Urothelium cell line (cell line): ENCODE results near the gene EPHB6.
A peak's percentile ranks its signal among the peaks of the same experiment; 100 is the strongest.

ENCODE experiments used
- DNase-seq: peaks from one replicate; pipeline ENCODE4 v3.0.0; 2011; ENCODE audit warnings: low spot score, mixed read lengths
- FAIRE-seq: peaks from 2 replicates; lab custom pipeline; 2011; peaks lifted over from hg19 to GRCh38; lab: Jason Lieb, UNC

The EPHB6 gene

DNA sequence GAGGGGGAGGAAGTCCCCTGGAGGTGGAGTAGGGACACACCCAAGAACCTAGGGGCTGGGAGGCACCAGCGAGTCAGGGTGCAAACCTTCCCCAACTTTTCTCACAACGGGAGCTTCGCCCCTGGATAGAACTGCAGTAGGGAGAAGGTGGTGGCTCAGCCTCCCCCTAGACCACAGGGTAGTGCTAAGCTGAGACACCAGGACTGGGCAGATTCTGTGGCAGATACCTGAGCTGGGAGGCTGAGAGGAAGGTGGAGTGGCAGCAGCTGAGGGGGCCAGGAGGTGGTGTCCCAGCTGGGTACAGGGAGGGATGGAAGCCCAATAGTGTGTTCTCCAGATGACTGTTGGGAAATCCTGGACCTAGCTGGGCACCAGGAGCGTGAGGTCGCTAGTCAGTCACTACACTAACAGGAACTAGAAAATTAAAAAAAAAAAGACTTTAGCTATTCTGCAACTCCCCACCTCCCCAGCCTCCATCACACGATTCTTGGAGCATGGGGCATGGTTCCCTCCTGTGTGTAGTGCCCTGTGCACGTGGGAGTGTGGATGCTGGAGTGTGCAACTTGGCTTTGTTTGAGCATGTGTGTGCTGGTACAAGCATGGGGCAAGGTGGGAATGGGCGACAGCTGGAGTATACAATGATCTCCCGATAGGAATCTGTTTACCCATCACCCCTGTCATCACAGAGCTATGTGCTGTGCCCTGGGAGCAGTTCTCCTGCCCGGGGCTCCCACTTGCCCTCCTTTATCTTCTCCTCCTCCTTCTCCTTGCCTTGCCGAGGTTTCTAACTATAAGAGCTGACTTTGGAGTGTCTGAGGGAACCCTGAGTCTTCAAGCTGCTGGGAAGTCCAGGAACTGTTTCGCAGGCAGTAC, 39.5 kb downstream of the EPHB6 start:
- DNase-seq (no peak), FAIRE-seq (no peak)

DNA sequence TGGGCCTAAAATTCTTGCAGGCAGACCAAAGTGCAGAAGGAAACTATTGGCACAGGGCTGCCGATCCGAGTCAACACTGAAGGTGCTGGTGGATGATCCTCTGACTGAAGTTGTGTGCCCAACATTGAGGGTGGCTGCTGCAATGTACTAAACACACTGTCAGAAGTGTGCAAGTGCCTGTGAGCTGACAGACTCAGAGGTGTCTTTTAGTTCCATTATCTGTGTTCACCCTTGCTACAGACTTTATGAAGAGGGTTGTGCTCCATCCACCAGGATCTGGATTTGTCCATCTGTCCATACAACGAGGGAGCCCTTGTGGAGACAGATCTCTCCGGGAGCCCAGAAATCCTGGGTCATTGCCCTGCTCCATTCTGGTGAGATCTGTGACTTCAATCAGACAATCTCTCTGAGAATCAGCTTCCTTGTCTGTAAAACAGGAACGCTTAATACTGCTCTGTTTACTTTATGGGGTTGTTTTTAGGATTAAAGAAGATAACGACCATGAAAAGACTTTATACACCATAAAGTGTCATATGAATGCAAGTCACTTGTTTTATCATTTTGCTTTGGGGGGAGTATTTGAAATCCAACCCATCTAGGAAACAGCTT, 40.2 kb downstream of the EPHB6 start:
- no peak for FAIRE-seq

DNA sequence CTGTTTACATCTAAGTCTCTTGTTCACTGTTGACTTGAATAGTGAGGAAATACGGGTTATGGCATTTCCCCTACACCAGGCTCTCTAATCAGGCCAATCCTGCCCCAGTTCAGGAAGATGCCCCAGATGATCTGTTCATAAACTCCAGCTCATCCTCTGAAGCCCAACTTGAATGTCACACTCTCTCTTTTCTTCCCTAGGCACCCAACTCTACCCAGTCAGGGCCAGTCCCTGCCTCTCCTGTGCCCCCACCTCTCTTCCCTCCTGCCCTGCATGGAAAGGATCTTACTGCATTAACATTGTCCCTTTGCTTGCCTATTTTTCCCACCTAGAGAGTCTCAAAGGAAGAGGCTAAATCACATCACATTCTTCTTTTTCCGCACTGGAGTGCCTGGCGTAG, 41.3 kb downstream of the EPHB6 start:
- DNase-seq (no peak), FAIRE-seq (no peak)

More for the DNA sequence above, 40.2 kb downstream of the EPHB6 start:
- no peak for DNase-seq

DNA sequence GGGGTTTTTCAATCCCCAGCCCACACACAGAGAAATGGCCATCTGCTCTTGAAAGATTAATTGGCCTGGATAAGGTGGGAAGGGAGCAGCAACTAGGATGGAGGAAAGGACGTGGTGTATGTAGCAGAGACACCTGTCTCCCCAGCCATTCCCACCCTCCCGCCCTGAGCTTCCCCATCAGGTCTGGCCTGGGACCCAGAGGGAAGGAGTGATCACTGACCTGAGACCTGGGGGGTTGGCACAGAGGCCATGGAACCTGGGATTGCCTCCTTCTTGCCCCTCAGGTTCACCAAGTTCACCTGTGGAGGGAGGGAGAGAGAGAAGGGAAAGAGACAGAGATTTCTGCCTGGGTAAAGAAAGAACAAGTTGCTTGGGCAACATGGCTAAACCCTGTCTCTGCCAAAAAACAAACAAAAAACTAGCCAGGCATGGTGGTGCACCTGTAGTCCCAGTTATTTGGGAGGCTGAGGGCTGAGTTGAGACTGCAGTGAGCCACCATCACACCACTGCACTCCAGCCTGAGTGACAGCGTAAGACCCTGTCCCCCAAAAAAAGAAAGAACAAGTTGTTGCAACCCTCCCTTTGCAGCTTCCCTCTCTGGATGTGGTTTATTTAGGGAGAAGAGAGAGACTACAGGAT, 42.0 kb downstream of the EPHB6 start:
- FAIRE-seq = no peak
- DNase-seq = no peak

DNA sequence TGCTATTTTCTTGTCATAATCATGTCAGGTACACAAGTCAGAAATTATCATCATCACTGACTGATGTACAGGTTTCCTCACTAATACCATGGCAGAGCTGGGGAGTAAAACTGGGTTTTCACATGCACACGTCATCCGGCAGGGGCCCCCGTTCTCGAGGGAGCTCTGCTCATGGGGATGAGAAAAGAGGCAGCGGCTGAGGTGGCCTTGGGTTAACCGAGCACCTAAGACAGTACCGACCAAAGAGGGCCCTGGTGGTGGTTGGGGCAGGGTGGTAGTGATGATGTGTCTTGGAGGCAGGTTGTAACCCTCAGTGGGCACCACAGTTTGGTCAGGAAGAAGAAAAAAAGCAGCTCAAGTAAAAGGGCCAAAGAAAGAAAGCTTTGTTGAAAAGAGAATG, 42.8 kb downstream of the EPHB6 start:
- FAIRE-seq = no peak
- DNase-seq = no peak

DNA sequence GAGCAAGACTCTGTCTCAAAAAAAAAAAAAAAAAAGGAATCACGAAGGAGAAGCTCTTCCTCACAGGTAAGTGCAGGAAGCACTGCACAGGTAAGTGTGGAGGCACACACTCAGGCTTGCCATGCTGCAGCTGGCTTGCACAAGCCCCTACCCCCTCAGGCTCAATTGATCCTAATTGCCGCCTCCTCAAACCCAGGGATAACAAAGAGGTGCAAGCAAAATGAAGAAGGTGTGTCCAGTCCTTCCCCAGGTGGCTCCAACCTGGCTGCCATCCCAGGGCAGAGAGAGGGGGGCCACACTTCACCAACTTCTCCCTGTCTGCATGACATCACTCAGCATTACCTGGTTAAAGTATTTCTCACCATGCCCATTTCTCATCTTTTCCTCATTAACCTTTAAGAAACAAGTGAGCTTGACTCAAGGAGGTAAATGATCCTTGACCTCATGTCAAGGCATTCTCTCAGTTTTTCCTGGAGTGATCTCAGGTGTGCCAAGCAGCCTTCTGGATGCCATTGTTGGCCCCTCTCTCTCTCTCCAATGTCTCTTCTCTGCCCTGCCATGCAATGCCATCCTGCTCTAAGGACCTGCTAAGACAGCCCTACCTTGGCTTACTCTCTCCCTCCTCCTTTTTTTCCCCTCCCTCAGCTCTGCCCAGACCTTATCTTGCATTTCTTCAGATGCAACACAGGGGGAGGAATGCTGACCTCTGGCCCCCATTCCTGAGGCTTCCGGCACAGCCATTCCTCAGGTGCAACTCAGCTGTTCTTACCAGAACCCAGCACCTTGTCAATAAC, 43.7 kb downstream of the EPHB6 start:
- FAIRE-seq = no peak
- DNase-seq = no peak

DNA sequence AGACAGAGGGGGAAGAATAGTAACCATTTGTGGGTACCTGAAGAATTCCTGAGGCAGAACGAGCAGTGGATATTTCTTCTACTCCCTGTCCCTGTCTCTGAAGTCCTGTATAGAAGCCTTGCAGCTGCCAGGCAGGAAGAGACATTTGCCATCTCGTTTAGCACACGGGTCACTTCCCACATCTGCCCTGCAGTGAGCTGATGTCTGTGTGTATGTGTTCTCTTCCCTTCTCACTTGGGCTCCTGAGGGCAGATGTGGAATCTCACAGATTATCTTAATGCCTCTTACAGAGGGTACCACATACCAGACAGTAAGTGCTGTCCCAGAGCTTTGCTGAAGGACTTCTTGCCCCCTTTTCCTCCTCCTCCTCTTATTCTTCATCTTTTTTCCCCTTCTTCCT, 44.8 kb downstream of the EPHB6 start:
- no peak for DNase-seq
- no peak for FAIRE-seq

DNA sequence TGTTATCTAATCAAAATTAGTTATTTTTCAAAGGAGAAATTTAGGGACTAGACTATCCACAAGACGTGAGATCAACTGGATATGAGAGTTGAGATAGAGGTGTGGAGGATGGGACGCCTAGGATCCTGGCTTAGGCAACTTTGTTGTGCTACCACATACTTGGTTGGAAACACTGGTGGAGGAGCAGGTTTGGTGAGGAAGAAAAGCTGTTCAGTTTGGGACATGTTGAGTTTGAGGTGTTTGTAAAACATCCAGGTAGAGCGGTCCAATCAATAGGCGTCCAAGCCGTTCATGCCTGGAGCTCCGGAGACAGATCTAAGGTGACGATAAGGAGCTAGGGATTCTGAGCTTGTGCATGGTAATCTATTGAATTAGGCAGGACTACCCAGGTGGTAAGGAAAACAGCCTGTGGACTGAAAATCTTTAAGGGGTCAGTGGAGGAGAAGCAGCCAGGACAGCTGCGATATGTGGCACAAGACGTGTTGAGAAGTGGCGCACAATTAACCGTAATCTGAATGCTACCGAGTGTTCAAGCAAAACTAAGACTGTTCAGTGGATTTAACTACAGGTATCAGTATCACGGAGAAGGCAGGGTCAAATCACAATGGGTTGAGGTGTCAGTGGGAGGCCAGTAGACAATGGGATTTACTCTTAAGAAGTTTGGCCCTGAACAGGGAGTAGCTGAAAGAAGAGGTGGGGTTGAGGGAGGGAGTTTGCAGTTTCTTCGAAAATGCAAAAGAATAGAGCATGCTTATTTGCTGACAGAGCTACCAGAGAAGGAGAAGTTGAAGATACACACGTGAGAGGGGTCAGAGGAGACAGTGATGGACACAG, 46.8 kb downstream of the EPHB6 start:
- DNase-seq (no peak), FAIRE-seq (no peak)

DNA sequence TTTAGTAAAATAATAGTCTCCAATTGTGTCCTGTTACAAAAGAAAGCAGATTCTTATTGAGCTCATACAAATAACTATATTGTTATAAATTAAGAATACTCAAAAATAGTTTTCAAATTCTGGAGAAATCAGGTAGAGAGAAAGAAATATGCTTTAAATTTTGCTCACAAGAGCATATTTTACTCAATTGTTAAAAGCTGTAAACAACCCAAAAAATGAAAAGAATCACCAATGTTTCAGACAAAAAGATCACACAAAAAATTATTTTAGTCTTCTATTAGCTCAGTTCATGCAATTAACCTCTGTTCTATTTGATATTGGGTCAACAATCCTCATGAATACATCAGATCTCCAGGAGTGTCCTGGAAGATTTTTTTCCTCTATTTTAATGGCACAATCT, 49.3 kb downstream of the EPHB6 start:
- DNase-seq (no peak), FAIRE-seq (no peak)

DNA sequence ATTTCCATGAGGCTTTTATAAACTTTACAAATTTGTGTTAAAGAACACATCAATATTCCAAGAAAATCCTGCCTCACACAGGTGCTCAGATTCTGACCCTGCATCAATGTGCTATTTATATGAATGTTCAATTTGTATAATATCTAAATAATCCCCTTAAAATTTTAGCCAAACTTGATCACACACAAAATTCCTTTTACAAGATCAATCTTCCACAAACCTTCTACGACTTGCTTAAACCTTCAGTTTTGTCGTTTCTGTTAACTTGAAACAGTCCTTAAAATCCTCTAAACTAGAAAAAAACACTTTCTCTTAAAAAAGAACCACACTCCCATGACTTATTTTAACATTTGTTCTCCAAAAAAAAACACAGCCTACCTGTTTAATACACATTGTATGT, 50.9 kb downstream of the EPHB6 start:
- FAIRE-seq (no peak), DNase-seq (no peak)

DNA sequence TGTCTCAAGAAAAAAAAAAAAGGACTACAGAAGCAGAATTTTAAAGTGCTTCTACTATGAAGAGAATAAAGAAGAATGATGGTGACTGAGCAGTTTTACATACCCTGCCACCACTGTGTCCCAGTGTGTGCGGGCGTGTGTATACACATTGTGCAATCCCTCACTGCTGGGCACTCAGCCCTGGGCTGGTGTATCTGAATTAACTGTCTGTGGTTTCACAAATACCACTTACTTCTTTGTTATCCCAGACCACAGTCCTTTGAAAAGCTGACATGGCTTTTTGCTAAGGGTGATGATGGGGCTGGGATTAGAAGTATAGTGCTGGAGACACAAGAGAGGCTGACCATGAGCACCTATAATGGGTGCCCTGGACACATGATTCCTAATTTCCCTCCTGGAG, 51.8 kb downstream of the EPHB6 start:
- DNase-seq (no peak), FAIRE-seq (no peak)

DNA sequence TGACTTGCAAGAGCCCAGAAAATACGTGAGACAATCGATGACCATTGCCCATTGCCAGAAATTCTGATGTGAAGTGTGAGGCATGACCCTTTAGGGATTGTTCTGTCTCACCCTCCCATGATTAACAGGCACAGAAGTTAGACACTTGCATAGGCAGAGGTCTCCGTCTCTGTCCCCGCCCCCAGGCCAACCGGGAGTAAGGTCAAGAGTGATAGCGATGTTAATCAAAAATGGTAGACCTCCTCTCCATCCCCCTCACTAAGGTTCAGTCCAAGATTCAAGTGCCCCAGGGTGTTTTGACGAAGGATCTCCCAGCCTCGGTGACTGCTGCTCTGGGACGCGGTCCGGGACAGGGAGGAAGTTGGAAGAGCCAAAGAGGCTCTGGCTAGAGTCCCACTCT, 53.4 kb downstream of the EPHB6 start:
- FAIRE-seq (no peak), DNase-seq (no peak)

DNA sequence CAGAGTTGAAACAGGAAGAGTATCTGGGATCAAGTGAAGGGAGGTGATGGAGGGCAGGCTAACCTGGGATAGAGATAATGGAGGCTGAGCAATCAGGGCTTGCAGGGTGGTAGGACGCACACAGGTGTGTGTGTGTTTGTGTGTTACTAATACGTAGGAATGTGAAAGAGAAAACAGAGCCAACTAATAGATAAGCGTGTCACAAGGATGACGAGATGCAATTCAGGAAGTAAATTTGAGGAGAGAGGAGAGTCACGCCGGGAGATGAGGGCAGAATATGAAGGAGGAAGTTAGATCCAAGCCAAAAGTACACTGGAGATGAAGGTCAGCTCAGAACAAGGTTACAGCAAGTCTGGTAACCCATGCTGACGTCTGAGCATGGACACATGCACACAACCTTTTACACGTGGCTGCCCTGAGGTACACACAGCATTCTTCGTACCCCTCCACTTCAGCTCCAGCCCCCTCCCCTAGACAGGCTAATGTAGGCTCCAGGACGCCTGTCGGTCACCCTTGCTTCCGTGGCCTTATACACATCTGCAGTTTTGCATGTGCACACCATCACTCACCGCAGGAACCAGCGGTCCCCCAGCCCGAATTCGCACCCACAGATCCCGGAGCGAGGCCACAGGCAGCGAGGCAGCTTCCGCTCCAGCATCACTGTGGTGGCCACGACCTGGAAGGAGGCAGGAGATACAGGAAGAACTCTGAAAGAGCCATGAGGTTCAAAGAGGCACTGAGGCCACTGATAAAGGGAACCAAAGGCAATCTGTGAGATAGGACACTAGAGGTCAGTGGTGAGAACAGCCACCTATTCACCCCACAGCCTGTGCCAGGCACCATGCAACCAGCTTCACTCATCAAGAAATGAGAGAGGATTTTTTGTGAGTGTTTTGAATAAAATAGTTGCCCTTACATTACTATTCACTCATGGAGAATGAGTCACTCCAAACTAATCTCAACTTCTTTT, 54.3 kb downstream of the EPHB6 start:
- DNase-seq = peak; percentile 43

DNA sequence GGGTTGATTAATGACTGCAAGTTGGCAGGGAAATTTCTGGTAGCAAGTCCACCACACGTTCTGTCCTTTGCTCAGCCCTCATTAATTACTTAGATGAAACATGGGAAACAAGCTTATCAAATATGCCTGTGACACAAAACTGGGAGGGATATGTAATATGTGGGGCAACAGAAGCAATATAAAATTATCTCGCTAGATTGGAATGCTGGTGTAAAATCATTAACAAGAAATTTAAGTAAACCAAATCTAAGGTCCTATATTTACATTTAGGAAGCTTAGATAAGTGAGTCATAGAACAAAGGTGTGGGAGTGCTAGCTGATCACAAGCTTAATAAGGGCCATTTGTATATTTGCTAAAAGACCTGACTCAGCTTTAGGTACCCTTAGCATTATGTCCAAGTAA, 55.2 kb downstream of the EPHB6 start:
- FAIRE-seq = no peak
- DNase-seq = no peak

More for the DNA sequence above, 54.3 kb downstream of the EPHB6 start:
- no peak for FAIRE-seq

DNA sequence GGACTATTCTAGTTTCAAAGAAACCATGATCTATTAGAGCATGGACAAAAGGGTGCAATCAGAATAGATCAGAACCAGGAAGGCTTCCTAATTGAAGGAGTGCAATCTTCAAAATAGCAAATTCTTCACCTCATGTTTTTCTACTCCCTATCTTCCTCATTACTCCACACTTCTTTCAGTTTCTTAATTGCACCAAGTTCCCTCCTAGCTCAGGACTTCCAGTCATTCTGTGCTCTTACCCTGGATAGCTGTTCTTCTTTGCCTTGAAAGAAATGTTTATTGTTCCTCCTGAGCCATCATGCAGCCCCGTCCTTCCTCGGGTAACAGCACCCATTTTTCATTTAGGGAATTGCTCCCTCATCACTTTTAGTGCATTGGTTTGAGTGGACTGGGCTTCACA, 55.6 kb downstream of the EPHB6 start:
- FAIRE-seq = no peak
- DNase-seq = no peak

DNA sequence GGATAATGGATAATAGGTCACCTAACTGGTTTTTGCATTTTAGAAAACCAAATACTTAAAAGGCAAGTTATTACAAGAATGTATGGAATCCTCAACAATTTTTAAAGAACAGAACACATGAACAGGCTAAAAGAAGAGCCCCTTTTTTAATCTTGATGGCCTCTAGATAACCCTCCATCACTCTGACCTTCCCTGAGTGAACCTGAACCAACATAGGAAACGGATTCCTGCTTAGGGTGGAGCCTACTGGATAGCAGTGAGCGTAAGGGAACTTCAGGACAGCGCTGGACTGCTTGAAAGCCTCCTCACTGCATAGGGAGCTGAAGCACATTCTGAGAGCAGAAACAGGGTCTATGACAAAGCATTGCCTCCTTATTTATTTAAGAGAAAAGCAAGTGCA, 58.2 kb downstream of the EPHB6 start:
- no peak for FAIRE-seq
- DNase-seq = no peak

DNA sequence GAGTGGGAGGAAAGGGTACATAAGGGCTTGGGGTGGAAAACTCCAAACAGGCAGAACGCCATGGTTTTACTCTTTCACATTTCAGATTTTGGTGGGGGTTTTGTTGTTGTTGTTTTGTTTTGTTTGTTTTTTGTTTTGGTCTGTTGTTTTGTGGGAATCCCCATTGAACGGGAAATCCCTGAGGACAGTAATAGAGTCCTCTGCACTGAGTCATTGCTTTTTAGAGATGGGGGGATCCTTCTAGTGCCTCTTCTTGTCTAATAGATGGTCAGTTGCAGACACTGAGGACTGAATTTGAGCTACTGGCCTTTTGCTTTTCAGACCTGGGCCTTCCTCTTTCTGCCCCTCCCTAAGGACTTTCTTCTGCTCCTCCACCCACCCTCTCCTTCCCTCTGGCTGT, 58.7 kb downstream of the EPHB6 start:
- no peak for DNase-seq
- no peak for FAIRE-seq

DNA sequence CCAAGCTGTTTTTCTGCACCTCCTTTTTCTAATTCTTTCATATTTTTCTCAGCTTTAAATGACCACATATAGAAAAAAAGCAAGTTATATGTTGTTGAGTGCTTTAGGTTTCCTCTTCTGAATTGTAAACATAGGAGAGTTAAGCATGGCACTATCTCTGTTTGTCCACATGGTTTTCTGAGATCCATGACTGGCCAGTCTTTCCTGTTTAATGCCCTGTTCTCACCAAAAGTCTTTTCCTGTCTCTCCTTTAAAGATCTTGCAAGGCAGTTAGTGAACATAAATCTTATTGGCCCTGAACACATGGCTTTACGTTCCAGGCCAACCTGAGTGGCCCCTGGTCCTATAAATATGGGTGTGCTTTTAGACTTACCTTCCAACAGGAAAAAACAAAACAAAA, 59.2 kb downstream of the EPHB6 start:
- DNase-seq (no peak), FAIRE-seq (no peak)

DNA sequence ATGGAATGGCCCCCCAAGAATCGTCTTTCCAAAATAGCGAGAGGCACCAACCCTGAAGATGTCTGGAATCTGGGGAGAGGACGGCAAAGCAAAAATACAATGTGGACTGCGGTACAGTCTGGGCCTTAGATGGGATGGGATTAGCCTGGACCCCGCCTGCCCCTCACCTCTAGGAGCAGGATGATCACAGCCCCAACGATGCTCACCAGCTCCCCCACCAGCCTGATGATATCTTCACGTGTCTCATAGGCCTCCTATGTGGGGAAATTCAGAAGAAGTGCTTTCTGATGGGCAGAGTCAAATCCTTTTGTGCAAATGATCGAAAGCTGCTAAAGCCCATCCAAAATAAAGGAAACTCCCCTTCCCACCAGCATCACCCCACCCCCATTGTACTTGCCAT, 60.4 kb downstream of the EPHB6 start:
- no peak for FAIRE-seq

More for the DNA sequence above, 60.4 kb downstream of the EPHB6 start:
- DNase-seq = no peak
